ENCODE measurements around the gene RMDN2. TPM values are rescaled to one million over a fixed set of nuclear protein-coding genes. Genes with fewer than 3 reads are reported as not detected.

The RMDN2 gene
- total and polyA plus RNA-seq, 8 donors: 2.4 to 6.6 (median 3.7) TPM

DNA sequence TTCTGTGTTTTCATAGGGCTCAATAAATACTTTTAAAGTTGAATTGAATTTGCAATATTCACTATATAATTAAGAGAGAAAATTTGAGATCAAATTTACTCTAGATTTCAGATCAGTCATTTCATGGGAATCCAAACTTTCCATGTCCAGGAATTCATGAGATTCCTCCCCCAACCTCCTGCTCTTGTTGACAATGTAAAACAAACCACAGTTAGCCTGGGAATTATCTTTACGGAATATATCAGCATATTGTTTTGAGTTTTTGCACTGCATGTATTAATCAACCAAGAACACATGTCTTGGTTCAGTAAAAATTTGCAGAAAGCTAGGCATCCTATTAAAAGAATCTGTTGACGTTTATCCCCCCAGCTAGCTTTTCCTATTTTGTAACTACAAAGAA lies 108.6 kb downstream of the RMDN2 start:
- no peak overlapping the region for H3K4me3 ChIP-seq
- WGBS, 2 donors: 38 to 43% methylated on average over 2 of the region's 2 CpGs
- no peak overlapping the region for H3K27ac ChIP-seq
- ATAC-seq (no peak), DNase-seq (no peak), FAIRE-seq (no peak)
- H3K36me3 ChIP-seq: no peaks in the 10 kb centered on the region
- intact Hi-C loops (cut with DNase I): no loop called here
- H3K9me3 ChIP-seq: no peaks in the 10 kb centered on the region
- H3K27me3 ChIP-seq: no peaks in the 10 kb centered on the region
- H3K4me1 ChIP-seq: no peaks in the 10 kb centered on the region
- TF ChIP-seq, protein P1, sequence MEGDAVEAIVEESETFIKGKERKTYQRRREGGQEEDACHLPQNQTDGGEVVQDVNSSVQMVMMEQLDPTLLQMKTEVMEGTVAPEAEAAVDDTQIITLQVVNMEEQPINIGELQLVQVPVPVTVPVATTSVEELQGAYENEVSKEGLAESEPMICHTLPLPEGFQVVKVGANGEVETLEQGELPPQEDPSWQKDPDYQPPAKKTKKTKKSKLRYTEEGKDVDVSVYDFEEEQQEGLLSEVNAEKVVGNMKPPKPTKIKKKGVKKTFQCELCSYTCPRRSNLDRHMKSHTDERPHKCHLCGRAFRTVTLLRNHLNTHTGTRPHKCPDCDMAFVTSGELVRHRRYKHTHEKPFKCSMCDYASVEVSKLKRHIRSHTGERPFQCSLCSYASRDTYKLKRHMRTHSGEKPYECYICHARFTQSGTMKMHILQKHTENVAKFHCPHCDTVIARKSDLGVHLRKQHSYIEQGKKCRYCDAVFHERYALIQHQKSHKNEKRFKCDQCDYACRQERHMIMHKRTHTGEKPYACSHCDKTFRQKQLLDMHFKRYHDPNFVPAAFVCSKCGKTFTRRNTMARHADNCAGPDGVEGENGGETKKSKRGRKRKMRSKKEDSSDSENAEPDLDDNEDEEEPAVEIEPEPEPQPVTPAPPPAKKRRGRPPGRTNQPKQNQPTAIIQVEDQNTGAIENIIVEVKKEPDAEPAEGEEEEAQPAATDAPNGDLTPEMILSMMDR (IDR thresholded peaks at IDR 0.05): no peak

DNA sequence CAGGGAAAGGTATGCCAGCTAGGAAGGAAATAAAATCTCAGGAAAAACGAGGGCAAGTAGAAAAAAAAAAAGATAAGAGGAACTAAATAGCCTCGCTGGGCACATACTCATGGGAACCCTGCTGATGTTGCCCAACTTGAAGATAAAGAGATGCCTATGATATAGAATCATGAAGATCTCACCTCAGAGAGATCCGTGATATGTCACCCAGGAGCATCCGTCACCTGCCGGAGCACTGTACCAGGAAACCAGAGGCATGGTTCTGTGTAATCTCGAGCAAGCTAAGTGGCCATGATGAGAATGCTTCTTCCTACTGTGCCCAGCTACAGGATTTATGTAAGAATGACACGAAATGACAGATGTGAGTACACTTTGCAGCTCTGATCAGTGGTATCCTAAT lies 110.9 kb downstream of the RMDN2 start:
- FAIRE-seq (no peak), ATAC-seq (no peak), DNase-seq (no peak)
- intact Hi-C loops (cut with DNase I): no loop called here
- Histone ChIP-seq H3K4me3 (no peak overlapping the region), H3K4me1 (no peaks in the 10 kb centered on the region), H3K27me3 (no peaks in the 10 kb centered on the region), H3K27ac (no peak overlapping the region), H3K9me3 (no peaks in the 10 kb centered on the region), H3K36me3 (no peaks in the 10 kb centered on the region)
- TF ChIP-seq, protein P1 (IDR thresholded peaks at IDR 0.05): no peak
- WGBS, 2 donors: 73 to 81% methylated on average over 7 of the region's 7 CpGs

DNA sequence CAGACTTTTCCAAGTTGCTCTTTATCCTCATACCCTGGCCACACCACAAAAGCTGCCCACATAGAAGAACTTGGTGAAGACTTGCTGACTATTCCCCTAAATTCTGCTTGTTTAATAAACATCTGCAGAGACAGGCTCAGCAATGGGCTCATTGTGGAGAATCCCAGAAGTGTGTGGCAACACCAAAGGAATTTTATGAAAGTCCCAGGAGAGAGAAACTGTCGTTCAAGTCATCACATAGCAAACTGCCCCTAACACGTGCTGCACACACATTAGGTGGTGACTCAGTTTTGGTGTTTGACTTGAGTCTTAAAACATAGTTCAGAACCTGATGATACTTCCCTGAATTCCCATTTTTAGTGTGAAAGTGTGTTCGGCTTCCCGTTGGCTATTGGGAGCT lies 112.2 kb downstream of the RMDN2 start:
- TF ChIP-seq, protein P1 (IDR thresholded peaks at IDR 0.05): no peak
- intact Hi-C loops (cut with DNase I): no loop called here
- FAIRE-seq (no peak), DNase-seq (no peak), ATAC-seq (no peak)
- Histone ChIP-seq H3K9me3 (no peaks in the 10 kb centered on the region), H3K27ac (no peak overlapping the region), H3K4me3 (no peak overlapping the region), H3K27me3 (no peaks in the 10 kb centered on the region), H3K36me3 (no peaks in the 10 kb centered on the region), H3K4me1 (no peaks in the 10 kb centered on the region)
- WGBS, 2 donors: 73 to 86% methylated on average over 4 of the region's 4 CpGs

DNA sequence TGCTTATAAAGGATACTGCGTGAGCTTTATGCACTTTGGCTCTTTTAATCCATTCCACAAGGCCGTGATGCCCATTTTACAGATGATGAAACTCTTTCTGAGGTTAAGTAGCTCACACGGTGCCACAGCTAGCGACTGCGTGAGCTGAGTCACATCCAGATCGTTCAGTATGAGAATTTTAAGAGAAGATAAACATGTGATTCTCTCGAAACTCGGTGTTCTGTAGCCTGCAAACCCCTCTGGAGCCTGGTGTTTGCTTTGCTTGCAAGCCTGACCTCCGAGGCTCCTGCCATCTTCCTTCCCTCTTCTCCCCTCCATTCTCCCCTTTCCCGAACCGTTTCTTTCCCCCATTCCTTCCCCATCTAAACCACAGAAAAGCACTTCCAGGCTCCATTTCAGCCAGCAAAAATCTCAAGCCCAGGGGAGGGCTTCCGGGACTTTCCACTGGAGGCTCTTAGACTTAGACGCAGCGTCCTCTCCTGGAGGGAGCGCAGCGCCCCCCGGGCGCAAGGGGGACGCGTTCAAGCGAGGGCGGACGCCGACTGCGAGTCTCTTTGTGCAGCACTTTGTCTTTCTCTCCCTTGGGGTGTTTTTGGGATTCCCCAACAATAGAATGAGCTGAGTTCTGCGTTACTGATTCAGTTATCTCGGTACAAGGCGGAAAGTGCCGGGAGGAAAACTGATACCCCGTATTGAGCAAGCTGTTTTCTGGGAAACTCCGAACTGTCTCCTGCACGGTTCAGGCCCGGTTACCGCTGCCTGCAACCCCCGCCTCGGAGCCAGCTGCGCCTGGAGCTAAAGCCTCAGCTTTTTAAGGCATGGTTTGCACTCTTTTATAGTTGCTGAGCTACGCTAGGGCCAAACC lies 112.9 kb downstream of the RMDN2 start:
- FAIRE-seq (no peak), DNase-seq (no peak), ATAC-seq (peak in 3 of 4 donors; percentile 42 to 81 (median 78))
- intact Hi-C loops (cut with DNase I): no loop called here
- Histone ChIP-seq H3K4me1 (no peaks in the 10 kb centered on the region), H3K4me3 (peak overlapping the region in 1 of 4 donors; percentile 15), H3K9me3 (no peaks in the 10 kb centered on the region), H3K27me3 (no peaks in the 10 kb centered on the region), H3K27ac (no peak overlapping the region), H3K36me3 (no peaks in the 10 kb centered on the region)
- WGBS, 2 donors: 19 to 27% methylated on average over 38 of the region's 38 CpGs
- TF ChIP-seq, protein P1 (IDR thresholded peaks at IDR 0.05): no peak

DNA sequence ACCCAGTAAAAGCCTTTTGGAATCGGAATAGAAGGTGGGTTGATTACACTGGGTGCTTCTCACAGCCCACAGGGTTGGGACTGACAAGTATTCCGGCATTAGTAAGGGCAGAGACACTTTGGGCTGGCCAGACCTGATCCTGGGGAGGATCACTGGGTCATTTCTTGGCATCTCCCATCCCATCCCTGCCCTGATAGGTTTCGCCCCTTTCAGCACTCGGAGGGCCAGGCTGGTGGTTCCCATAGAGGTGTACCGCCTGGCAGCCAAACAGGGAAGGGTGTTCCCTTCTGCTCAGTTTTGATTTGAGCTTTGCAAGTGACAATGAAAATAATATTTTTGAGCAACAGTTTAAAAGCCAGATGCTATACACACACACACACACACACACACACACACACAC lies 113.6 kb downstream of the RMDN2 start:
- H3K36me3 ChIP-seq: no peaks in the 10 kb centered on the region
- FAIRE-seq: no peak
- H3K4me3 ChIP-seq: peak overlapping the region in 1 of 4 donors; percentile 15
- WGBS, 2 donors: 66 to 81% methylated on average over 5 of the region's 5 CpGs
- TF ChIP-seq, protein P1 (IDR thresholded peaks at IDR 0.05): no peak
- no peaks in the 10 kb centered on the region for H3K27me3 ChIP-seq
- no peaks in the 10 kb centered on the region for H3K9me3 ChIP-seq
- no peak for ATAC-seq
- intact Hi-C loops (cut with DNase I): no loop called here
- DNase-seq: no peak
- no peaks in the 10 kb centered on the region for H3K4me1 ChIP-seq
- no peak overlapping the region for H3K27ac ChIP-seq
